GM18873 (cell line): ENCODE data around the gene HPS4.

ENCODE experiments used
- ATAC-seq: cut with Tn5 transposase; IDR thresholded peaks from one replicate; pipeline ENCODE4 v1.9.1; 2021; ENCODE audit warnings: mild to moderate bottlenecking, moderate library complexity, moderate number of reproducible peaks; ENCODE audit not compliant: unreplicated experiment, low FRiP score

HPS4 gene

DNA sequence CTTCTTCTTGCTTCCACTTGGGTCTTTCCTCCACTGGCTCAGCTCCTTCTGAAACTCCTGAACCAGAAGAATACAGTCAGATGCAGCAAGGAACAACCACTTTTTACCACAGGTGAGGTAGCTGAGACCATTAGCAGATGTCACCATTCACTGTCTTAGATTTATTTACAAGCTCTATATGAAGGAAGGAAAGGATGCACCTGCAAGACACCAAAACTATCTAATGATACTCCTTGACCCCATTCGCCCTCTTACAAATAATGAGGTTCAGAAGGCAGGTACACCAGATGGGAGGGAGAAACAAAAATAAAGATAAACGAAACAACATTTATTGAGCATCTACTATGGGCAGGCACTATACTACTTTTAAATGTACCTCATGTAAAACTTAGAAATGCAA is 18.4 kb upstream of the HPS4 start:
- ATAC-seq = no peak

DNA sequence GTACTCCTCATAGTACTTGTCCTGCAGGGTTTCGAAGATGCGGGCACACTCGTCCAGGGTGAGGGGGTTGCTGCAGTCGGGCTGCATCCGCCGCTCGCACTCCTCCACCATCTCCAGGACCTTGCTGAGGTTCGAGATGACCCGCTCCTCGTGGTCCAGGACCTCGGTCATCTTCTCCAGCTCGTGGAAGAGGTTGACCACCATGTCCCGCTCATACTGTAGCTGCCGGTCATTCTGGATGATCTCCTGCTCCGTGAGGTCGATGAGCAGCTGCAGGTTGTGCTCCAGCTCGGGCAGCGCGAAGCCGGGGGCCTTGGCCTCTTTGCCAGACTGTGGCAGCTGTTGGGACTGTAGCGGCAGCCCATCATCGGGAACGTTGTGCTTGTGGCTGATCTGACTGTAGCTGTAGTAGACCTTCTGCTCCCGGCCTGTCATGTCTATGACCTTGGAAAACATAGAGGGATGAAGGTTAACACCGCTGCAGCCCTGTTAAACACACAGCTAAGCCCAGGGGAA is 15.7 kb upstream of the HPS4 start:
- no peak for ATAC-seq

DNA sequence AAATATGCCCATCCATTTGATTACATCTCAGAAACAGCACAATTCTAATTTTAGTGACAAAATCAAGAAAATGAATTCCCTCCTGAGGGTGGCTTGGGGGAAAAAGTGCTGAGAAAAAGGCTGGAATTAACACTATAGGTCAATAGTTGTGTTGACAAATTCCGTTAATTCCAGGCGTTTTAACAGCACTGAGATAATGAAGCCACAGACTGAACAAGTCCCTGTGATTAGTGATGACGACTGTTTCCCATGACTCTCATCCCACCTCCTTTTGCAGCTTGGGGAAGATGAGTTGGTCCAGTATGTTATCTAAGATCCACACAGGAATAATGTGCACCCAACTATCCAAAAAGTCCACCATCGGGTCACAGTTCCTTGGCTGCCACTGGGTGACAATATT is 12.9 kb upstream of the HPS4 start:
- no peak for ATAC-seq

DNA sequence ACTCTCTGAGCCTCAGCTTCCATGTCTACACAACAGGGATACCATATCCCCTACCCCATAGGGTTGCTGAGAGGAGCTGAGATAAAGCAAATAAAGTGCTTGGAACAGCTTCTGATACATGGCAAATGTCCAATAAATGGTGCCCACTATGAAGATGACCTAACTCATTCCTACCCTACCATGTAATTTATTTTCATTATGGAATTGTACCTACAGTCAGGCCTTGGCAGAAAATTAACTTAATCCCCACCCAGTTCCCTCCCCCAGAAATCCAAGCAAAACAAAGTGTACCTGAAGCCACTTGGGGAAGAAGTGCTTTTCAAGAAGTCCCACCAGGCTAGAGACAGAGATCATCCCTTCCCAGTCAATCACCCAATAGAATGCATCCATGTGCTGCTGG is 10.9 kb upstream of the HPS4 start:
- no peak for ATAC-seq

DNA sequence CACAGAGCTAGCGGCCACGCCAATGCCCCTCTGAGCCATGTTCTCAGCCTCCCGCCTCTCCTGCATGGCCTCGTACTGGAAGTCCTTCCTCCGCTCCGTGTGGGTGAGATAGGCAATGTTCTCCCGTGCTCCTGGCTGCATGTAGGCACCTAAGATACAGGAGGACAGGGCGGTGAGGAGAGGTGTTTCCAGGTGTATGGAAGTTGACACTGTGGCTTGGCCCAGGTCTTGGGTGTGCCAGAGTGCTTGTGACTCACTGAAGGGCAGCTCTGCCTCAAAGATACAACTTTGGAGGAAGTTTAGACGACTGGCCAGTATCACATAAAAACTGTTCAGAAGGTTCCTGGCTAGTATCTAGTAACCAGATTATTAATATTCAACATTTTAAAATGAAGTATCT is 8.6 kb upstream of the HPS4 start:
- no peak for ATAC-seq

DNA sequence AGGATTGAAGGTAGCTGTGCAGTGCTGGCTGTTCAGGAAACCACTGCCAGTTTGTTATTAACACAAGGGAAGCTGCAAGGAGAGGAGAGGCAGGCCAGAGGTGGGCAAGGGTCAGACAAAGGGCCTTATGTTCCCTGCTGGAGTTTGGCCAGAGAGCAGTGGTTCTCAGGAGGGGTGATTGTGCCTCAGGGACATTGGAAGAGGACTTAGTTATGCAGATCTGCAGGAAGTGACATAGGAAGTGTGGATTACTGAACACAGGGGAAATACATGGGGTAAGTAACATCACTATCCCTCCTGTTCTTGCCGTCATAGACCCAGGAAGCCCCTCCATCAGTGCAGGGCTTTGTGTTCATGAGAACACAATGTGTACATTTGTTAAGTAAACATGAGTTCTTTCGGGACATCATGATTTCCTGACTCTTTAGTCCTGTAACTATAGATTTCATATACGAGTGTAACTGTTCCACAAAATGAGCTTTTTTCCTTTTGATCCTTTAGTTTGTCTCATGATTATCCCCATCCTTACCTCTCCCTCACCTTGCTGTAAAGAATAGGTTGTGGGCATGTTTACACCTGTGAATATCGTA is 6.0 kb upstream of the HPS4 start:
- no peak for ATAC-seq

DNA sequence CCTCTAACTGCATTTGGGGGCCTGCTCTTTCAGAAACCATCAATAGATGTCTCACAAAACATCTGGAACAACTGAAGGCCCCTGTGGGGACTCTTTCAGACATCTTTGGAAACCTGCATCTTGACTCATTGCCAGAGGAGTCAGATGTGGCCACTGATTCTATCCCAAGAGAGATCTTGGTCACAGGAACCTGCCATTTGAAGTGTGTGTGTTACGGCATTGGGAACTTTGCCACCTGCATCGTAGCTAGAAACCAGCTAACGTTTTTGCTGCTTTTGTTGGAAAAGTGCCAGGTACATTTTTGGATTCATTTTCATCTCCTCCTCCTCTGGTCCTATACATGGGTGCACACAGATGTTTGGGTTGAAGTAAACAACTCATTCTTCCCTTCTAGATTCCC is 4.4 kb upstream of the HPS4 start:
- no peak for ATAC-seq

DNA sequence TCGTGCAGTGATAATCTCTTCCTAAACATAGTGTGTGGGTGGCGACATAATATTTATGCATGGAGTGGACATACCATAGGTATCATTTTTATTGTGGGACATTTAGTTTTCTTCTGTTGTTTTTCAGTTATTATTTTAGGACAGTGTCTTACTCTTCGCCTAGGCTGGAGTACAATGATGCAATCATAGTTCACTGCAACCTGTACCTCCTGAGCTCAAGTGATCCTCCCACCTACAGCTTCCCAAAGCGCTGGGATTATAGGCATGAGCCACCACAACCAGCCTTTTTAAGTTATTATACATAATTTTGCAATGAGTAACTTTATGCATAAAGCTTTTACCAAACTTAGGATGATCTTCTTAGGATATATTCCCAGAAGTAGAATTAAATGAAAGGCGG is 2.8 kb upstream of the HPS4 start:
- ATAC-seq = no peak

DNA sequence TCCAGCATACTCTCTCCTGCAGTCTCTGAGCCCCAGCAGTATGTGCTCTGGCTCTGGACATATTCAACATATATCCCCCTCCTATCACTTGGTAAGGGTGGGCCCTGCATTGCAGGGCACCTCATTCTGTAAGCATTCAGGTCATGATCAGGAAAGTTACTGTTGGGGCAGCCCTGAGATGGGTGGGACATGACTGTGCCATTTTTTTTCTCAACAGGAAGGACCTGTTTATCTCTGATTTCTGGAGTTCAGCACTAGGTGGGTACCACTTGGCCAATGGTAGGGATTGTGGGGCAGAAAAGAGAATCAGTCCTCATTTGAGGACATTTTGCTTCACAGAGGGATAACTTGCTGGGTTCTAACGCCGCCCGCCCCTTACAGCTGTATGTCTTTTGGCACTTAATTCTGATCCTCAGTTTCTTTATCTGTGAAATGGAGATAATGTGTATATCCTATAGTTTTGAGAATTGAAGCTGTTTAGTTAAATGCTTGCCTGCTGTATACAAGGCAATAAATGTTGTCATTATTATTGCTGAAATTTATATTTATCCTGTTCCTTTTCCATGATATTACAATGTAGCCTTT is 2.3 kb upstream of the HPS4 start:
- no peak for ATAC-seq

DNA sequence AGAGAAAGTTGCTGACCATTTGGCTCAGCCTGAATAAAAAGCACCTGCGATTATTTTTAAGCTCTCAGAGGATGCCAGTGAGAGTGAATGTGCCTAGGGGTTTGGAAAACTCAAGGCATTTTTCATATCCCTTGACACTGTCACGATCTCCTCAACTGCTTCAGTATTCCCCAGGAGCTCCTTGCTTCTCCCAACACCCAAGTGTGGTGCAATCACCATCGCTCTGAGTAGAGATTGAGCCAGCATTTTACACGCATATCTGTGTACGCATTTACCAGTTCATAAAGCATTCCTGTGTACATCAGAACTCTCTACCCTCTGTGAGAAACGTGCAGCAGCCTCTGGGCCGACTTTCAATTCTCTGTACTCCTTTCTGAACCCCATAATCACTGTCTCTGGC is 1.4 kb upstream of the HPS4 start:
- no peak for ATAC-seq

DNA sequence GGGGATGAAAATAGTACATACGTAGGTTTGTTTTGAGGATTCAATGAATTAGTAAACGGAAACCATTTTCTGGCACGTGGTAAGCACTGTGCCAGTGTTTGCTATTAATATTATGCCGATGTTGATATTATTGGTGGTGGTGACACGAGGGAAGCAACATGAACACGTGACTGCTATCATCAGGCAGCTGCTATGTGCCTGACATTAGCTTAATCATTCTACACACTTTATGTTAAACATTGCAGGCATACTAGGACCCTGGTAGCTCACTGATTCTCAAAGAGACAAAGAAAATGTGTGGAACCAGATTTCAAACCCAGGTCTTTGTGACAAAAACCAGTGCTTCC is 750 bp upstream of the HPS4 start:
- ATAC-seq = no peak

DNA sequence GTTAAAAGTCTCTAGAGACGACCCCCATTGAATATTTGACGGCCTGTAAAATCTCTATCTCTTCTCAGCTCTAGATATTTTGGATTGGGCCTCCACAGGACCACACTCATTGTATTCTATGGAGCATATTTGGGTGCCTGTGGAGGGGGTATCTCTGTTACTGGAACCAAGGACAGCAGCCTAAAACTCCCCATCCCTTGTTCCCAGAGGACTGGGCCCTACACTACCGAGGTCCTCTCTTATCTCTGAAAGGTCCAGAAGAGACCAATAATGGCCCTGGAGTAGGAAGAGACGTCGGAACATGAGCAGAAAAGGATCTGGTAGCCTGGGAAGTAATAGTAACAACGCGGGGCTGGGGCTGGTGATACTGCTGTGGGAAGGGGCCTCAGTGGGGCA is 542 bp downstream of the HPS4 start:
- ATAC-seq = peak; percentile 1

DNA sequence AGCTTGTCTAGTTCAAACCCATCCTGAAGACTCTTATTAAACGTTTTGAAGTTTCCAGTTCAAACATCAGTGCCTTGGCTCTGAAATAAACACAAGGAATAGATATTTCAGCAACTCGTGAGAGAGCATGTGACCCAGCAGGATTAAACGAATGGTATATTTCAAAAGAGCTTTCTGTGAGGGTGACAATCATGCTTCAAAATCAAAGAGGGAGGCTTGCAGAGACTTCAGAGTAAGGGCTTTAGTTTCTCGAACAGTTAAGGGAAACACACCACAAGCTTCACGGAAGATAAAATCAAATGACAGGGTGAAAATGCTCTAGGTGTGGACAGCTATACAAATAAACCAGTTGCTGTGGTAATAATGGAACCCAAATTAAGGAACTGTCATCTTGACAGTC is 1.4 kb downstream of the HPS4 start:
- ATAC-seq = no peak

DNA sequence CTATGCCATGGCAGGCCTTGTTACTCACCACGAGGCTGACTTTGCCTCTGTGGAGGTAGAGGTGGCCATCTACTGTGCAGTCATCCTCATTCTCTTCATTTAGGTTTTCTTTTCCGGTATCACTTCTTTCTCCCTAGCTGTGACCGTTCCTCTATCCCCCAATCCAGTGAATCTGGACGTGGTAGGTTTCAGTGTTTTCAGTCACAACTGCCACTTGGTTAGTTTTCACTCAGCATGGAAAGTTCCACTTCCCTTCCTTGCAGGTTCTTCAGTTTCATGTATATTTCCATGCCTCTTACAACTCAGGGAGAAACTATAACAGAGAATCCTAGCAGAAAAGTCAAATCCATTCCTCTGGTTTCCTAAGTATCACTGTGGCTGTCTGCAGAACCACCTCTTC is 1.9 kb downstream of the HPS4 start:
- no peak for ATAC-seq

DNA sequence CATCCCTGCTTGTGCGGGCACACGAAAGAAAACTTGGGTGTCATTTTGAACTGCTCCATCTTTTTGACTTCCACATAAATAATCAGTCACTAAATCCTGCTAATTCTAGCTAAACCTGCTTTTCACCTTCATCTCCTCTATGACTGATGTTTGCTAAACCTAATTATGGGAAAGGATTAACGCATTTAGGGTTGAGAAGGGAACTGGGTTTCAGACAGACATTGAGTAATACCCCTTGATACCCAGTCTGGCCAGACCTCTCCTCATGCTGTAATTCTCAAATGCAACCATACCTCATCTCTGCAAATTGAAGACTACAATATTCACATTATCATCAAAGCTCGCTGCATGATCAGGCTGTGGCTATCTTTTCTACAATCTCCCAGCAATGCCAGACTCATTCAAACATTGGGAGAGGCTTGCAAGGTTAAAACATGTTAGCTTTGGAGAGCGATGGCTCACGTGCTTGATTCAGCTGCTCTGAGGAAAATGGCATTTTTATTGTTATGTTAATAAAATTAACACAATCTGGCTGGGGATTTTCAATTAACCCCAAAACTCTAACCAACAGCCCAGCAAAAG is 2.4 kb downstream of the HPS4 start:
- ATAC-seq = no peak

DNA sequence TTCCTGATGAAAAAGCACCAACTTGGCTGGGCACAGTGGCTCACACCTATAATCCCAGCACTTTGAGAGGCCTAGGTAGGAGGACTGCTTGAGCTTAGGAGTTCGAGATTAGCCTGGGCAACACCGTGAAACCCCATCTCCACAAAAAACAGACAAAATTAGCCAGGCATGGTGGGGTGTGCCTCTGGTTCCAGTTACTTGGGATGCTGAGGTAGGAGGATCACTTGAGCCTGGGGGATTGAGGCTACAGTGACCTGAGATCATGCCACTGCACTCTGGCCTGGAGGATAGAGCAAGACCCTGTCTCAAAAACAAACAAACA is 3.0 kb downstream of the HPS4 start:
- no peak for ATAC-seq

DNA sequence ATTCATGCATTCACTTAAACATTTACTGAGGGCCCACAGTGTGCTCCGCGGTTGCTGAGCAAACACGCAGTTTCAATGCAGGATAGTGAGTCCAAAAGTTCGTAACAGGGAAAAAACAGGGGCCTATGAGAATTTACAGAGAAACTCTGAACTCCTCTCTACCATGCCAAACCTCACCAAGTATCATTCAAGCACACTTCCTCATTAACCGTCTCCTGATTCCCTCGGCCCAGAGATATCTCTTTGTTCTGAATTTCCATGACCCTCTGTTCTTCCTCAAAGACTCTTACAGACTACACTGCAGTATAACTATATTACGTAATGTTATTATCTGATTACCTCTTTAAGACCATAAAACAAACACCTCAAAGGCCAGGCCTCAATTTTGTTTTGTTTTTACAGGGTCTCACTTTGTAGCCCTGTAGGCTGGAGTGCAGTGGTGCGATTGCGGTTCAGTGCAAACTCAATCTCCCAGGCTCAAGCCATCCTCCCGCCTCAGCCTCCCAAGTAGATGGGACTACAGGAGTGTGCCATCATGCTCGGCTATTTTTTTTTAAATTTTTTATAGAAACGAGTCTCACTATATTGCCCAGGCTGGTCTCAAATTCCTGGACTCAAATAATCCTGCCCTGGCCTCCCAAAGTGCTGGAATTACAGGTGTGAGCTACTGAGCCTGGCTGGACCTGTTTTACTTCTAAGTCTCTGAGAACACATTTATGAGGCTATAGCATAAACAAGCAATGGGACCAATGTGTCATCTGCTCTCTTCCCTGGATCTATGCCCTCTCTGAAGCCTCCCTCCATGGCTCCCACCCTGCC is 3.6 kb downstream of the HPS4 start:
- no peak for ATAC-seq

DNA sequence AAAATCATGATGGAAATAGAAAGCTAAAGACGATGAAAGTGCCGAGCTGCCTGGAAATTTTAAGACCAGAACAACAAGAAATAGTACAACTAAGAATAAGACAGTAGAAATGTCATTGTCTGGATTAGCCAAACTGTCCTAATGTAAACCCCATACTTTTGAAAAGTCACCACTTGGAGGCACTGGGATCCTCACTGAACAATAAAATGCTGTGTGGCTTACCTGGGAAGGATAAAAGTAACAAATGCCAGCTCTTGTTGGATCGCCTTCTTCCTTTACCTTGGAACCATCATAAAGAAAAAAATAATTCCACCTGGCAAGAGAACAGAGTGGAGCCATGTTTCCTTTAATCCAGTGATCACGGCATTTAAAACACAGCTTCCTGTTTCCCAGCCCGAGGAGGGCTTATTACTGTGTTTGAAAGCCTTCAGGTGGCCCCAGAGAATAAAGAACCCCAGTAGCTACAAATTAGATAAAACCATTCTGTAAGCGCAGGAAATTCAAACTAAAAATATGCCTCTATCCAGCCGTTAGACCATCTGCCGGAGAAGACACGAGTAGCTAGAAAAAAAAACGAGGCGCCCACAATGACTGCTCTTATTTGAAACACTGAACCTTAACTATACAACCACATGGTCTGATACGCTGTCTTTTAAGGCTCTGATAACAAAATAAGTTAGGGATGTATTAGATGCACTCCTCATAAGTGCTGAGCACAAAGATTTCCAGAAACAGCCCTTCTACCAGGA is 4.4 kb downstream of the HPS4 start:
- no peak for ATAC-seq

DNA sequence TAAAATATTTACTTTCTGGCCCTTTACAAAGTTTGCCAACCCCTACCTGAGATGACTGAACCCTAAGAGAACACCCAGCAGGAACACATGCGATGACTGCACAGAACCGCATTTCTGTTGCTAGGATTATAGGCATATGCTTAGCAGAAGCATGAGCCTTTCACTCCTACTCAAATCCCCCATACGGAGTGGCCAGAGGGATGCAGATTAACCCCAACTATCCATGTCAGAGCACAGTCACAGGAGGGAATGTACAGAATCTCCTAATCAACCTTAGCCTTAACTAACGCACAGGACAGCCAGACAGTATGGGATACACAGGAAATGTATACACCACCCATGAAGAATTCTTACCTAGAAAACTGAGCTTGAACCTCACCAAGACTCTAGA is 6.2 kb downstream of the HPS4 start:
- no peak for ATAC-seq

DNA sequence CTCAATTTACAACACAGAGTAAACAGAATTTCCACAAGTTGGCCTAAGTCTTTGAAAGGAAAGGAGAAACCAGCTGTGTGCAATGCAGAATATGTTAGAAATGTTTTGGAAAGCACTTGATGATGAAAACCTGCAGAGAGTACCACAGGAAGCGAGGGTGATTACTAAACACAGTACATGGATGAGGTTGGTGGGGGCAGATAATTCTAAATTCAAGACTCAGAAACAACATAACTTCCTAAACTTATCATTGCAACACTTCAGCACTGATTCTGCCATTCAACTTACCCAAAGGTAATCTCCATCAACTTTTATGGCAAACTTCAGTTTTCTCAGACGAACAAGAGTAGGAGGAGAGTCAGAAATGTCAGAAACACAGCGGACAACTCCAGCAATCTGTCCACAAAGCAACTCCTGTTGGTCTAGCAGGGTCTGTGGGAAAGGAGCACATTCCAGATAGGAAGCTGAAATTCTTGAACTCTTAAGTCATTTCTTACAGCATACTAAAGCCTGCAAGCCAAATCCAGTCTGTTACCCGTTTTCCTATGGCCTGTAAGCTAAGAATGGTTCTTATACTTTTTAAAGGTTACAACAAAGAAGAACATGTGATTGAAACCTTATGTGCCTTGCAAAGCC is 6.8 kb downstream of the HPS4 start:
- ATAC-seq = no peak

DNA sequence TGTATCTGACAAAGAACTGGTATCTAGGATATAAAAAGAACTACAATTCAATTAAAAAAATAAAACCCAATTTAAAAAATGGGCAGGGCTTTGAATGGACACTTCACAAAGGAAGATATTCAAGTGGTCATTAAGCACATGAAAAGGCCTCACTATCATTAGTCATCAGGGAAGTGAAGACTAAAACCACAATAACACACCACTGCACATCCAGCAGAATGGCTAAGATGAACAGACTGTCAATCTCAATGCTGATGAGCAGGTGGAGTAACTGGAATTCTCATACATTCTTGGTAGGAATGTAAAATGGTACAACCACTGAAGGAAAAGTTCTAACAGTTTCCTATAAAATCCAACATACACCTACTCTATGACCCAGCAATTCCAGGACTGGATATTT is 8.9 kb downstream of the HPS4 start:
- no peak for ATAC-seq
